GM10266 (cell line): ENCODE data around the gene UBE4A.
A peak's percentile ranks its signal among the peaks of the same experiment; 100 is the strongest.

Experiments
- DNase-seq: peaks from one replicate; pipeline ENCODE4 v3.0.0; 2012; ENCODE audit errors: extremely low spot score
- CTCF ChIP-seq: IDR thresholded peaks from 2 replicates; pipeline ENCODE4 v1.5.1; 2012; ENCODE audit warnings: mild to moderate bottlenecking, low read depth; ENCODE audit not compliant: control insufficient read depth, insufficient read depth; ENCODE audit errors: missing control alignments

UBE4A gene

GRCh38 chr11:118439646-118440045 lies 80.2 kb downstream of the UBE4A start:
- TF ChIP-seq CTCF, result no peak
- DNase-seq, result no peak

DNA sequence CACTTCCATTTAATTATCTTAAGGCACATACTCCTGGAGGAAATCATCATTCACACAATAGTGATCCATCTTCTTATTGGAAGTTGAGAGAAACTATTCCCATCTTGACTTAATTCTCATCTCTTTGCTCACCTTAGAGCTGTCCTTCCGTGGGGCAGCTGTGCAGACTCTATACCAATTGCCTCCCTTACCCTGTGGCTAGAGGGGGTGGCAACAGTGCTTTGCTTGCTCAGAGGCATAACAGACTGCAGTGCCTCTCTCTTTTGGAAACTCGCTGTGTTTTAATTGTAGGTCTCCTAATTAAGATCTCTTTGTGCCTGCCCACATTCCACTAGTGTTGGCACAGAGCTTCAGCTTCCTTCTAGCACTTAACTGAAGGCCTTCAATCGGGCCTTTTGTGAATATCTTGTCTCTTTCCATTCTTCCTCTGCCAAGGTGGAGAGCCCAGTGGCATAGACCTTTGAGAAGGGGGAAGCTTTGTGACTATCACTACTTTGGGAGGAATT lies 82.4 kb downstream of the UBE4A start:
- TF ChIP-seq CTCF, result no peak
- DNase-seq, result no peak

DNA sequence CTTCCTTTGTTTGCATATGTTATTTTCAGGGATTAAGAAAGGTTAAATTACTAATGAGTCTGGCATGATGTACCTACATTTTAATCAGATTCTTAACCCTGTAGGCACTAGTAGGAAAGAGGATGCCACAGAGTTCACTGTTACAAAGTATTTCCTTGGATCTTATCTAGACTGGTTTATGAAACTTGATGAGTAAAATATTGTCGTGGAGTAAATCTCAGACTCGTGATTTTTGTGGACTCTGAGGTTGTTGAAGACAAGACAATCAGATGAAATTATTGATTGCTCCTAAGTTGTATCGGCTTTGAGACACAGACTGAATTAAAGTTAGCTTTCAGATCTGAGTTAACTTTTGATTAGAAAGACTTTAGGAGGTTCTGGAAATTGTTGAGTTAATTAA lies 82.9 kb downstream of the UBE4A start:
- no peak for TF ChIP-seq CTCF
- DNase-seq, result no peak

- TF ChIP-seq CTCF, result no peak
- DNase-seq, result no peak
Observed at GRCh38 chr11:118442908-118443589, 83.6 kb downstream of the UBE4A start.

DNA sequence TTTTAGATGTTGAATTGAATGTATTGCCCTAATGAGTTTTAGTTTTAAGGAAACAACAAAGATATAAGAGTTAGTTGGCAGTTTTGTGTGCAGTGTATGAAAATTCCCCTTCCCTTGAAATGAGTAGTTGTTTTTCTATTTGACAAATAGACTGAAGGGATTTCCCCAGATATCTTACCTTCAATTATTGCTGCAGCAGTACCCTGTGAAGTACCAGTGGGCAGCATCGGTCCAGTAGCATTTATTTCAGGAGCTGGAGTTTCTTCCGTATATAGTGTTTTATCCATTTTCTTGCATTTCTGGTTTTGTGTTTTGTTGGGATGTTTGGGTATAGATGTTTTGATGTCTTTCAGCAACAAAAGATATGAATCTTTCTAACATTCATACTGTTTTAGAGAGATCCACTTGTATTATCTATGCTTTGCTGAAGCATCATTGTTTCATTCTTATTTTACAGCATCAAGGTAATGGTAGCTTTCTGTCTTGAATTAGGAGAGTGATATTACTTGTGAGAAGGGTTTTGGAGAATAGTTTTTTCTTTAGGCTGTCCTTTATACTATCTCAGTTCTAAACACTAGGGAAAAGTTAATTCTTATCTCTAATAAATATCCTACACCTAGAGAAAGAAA lies 84.3 kb downstream of the UBE4A start:
- TF ChIP-seq CTCF, result no peak

GRCh38 chr11:118447423-118447822 lies 88.0 kb downstream of the UBE4A start:
- DNase-seq, result no peak
- TF ChIP-seq CTCF, result no peak

More for the DNA sequence above, 84.3 kb downstream of the UBE4A start:
- peak; percentile 42 for DNase-seq

DNA sequence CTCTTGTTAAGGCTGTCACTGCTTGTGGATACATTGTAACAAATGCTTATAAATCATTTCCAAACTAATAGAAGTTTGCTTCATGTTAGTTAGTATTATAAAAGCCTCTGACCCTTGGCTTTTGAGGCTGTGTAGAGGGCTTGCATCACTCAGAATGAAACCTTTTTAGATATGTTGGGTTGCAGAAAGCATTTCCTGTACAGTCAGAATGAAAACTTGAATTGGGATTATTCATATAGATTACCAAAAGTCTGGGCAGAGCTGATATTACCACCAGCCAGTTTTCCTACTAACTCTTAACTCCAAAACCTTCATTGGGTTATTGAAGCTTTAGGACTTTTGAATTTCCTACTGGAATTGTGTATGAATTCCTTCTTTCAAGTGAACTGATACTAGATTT lies 88.9 kb downstream of the UBE4A start:
- DNase-seq, result peak; percentile 67

More for the DNA sequence above, 88.9 kb downstream of the UBE4A start:
- TF ChIP-seq CTCF, result no peak
